Measurements from ENCODE around the gene HSP90AA1.

DNA sequence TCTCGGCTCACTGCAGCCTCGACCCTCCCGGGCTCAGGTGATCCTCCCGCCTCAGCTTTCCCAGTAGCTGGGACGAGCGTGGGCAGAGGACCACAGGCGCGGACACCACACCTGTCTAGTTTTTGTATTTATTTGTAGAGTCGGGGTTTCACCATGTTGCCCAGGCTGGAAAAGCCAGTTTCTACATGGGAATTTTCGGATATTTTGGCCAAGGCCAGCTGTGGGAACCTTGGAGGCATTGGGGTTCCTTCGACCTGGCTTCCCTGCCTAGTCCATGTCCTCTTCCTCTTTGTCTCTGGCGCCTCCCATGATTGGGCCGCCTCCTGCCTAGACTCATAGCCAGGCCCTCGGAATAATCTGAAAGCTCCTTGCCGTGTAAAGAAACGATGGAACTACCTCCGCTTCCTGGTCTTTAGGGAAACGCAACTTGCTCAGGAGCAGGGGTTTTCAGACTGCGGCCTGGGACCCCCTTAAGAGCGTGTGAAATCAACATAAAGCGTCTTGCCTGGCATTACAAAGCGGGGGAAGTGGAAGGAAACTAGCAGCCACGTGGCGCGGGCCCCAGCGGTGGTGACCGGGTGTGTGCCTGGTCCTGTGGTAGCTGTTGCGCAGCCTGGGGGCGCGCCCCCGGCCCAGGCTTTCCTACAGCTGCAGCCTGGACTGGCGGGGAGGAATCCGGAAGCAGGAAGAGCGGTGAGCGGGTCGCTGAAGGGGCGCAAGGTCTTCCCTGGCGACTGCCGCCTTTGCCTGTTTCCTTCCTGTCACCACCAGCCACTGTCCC, 1.4 kb upstream of the HSP90AA1 start:
- TF ChIP-seq, protein P1, sequence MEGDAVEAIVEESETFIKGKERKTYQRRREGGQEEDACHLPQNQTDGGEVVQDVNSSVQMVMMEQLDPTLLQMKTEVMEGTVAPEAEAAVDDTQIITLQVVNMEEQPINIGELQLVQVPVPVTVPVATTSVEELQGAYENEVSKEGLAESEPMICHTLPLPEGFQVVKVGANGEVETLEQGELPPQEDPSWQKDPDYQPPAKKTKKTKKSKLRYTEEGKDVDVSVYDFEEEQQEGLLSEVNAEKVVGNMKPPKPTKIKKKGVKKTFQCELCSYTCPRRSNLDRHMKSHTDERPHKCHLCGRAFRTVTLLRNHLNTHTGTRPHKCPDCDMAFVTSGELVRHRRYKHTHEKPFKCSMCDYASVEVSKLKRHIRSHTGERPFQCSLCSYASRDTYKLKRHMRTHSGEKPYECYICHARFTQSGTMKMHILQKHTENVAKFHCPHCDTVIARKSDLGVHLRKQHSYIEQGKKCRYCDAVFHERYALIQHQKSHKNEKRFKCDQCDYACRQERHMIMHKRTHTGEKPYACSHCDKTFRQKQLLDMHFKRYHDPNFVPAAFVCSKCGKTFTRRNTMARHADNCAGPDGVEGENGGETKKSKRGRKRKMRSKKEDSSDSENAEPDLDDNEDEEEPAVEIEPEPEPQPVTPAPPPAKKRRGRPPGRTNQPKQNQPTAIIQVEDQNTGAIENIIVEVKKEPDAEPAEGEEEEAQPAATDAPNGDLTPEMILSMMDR (IDR thresholded peaks at IDR 0.05 in 8 of 11, conservative IDR thresholded peaks at IDR 0.05 in 3 of 11) = peak in 2 of 11 experiments; percentile 8 to 17
- no peak for TF ChIP-seq POLR2A (IDR thresholded peaks at IDR 0.05)

All from spleen (tissue), 7 donors.